ENCODE results near the gene SLC49A3. TPM values are rescaled to one million over a fixed set of nuclear protein-coding genes. Genes with fewer than 3 reads are reported as not detected.

The SLC49A3 gene
- total and polyA plus RNA-seq, 2 of the 13 experiments (the other 11 are each of a cell fraction or from before 2014, with no cell fraction given), result 0.07 to 0.17 TPM

- TF ChIP-seq NCOA5 (CRISPR knock-in tag; IDR thresholded peaks at IDR 0.05) (no peak), PCBP1 (IDR thresholded peaks at IDR 0.05; ENCODE audit: borderline replicate concordance, low read depth, low read length) (no peak), JDP2 (CRISPR knock-in tag; IDR thresholded peaks at IDR 0.05; ENCODE audit: borderline replicate concordance) (no peak), ZNF350 (CRISPR knock-in tag; IDR thresholded peaks at IDR 0.05; ENCODE audit: borderline replicate concordance, low read depth) (peak; percentile 74), MEIS1 (CRISPR knock-in tag; IDR thresholded peaks at IDR 0.05; ENCODE audit: borderline replicate concordance) (no peak), TCF7L2 (IDR thresholded peaks at IDR 0.05; ENCODE audit: low read depth, low read length) (no peak), NPAS2 (CRISPR knock-in tag; IDR thresholded peaks at IDR 0.05; ENCODE audit: borderline replicate concordance) (no peak), ZNF496 (CRISPR knock-in tag; IDR thresholded peaks at IDR 0.05; ENCODE audit: insufficient replicate concordance) (no peak), ZNF331 (CRISPR knock-in tag; IDR thresholded peaks at IDR 0.05) (peak; percentile 75), ARID5B (CRISPR knock-in tag; IDR thresholded peaks at IDR 0.05) (peak; percentile 91), TCF12 (IDR thresholded peaks at IDR 0.05) (no peak), TCF12 (CRISPR knock-in tag; IDR thresholded peaks at IDR 0.05) (no peak), CENPT (CRISPR knock-in tag; IDR thresholded peaks at IDR 0.05; ENCODE audit: low read depth) (no peak), ZNF646 (CRISPR knock-in tag; IDR thresholded peaks at IDR 0.05) (no peak), ZFP1 (CRISPR knock-in tag; IDR thresholded peaks at IDR 0.05) (peak; percentile 52; the same call in 1 of the 2 replicates), SETDB1 (CRISPR knock-in tag; IDR thresholded peaks at IDR 0.05; ENCODE audit: borderline replicate concordance) (no peak), CREB3 (CRISPR knock-in tag; IDR thresholded peaks at IDR 0.05) (no peak), ZMYM3 (CRISPR knock-in tag; IDR thresholded peaks at IDR 0.05) (peak; percentile 58; the same call in 1 of the 2 replicates), ZNF296 (CRISPR knock-in tag; conservative IDR thresholded peaks at IDR 0.05) (no peak)
These were observed 4.0 kb upstream of the SLC49A3 start (continued) for GRCh38 chr4:692771-693554.
